Lung (tissue), 12 donors: ENCODE data around the gene PLPPR1. TPM values are rescaled to one million over a fixed set of nuclear protein-coding genes. Genes with fewer than 3 reads are reported as not detected.
"Not testable (repeated sequence)": the region's sequence is repeated elsewhere in the genome, so short reads cannot be mapped to it uniquely, and the experiment has no call there.

ENCODE experiments used
- ATAC-seq: fragments of 200-7000 bp; cut with Tn5 transposase; one replicate; pipeline ENCODE4 v1.9.1; 2020; ENCODE audit warnings: moderate number of reproducible peaks; ENCODE audit not compliant: insufficient read depth, low FRiP score
- DNase-seq, 3 donors: peaks; one replicate each; pipeline ENCODE4 v3.0.0-alpha.2; 2013 to 2017
- H3K27ac ChIP-seq, 2 donors: one replicate each; pipeline ENCODE4 v1.5.1; 2013; ENCODE audit warnings: mild to moderate bottlenecking in 2 of 2, moderate library complexity in 2 of 2, control low read depth in 1 of 2, inconsistent platforms in 1 of 2, low read depth in 1 of 2, low read length in 1 of 2
- H3K27me3 ChIP-seq, 3 donors: one replicate each; pipeline ENCODE4 v1.5.1; 2013; ENCODE audit warnings: low read length in 2 of 3; ENCODE audit not compliant: control insufficient read depth in 3 of 3, insufficient read depth in 3 of 3
- H3K36me3 ChIP-seq, 4 donors: one replicate each; pipeline ENCODE4 v1.5.1; 2013; ENCODE audit warnings: low read length in 4 of 4, mild to moderate bottlenecking in 1 of 4, moderate library complexity in 1 of 4; ENCODE audit not compliant: control insufficient read depth in 4 of 4, insufficient read depth in 4 of 4
- H3K4me1 ChIP-seq, 5 donors: one replicate each; pipeline ENCODE4 v1.5.1; 2013; ENCODE audit warnings: low read length in 5 of 5, mild to moderate bottlenecking in 2 of 5, moderate library complexity in 1 of 5; ENCODE audit not compliant: control insufficient read depth in 5 of 5, insufficient read depth in 5 of 5
- H3K4me3 ChIP-seq: one replicate; pipeline ENCODE4 v1.5.1; 2013; ENCODE audit warnings: mild to moderate bottlenecking, control low read depth, moderate library complexity
- H3K9ac ChIP-seq, 2 donors: one replicate each; pipeline ENCODE4 v1.5.1; 2013; ENCODE audit warnings: low read length in 2 of 2, control low read depth in 1 of 2; ENCODE audit not compliant: insufficient read depth in 1 of 2
- H3K9me3 ChIP-seq, 4 donors: one replicate each; pipeline ENCODE4 v1.5.1; 2013; ENCODE audit warnings: low read length in 3 of 4, mild to moderate bottlenecking in 1 of 4, moderate library complexity in 1 of 4; ENCODE audit not compliant: control insufficient read depth in 4 of 4, insufficient read depth in 3 of 4
- WGBS, 2 donors: extraction: QIAGEN DNeasy Blood & Tissue Kit; methylation state at CpG; one replicate each; pipeline ENCODE4 v1.1.7; 2013; 5-methylcytosine and 5-hydroxymethylcytosine counted together
- polyA plus RNA-seq, 2 donors: library from polyadenylated mRNA; stranded (reverse); fragments of 200-250 nt; gene quantifications; one replicate each; pipeline ENCODE4 v1.2.1, GENCODE V29; 2013
- total RNA-seq, 2 donors: library from RNA; depleted of rRNA in 1 of 2; stranded (reverse); fragments of >200 nt in 1 of 2; gene quantifications; one replicate each; pipeline ENCODE4 v1.2.1, GENCODE V29; 2014 to 2021
- TF ChIP-seq, protein P1 (sequence below): IDR thresholded peaks from 2 replicates; pipeline ENCODE4 v1.5.1; 2012; ENCODE audit warnings: mild to moderate bottlenecking; ENCODE audit errors: control extremely low read depth, extremely low read depth
- donor health status: control.
- donor health status: control.
- donor health status: Bipolar disorder and iron deficiency.
- donor health status: healthy.
- donor health status: DM: yes; HTN: yes; CAD: no.

PLPPR1 gene
- total and polyA plus RNA-seq, 4 donors: 0.91 to 8.4 (median 3.7) TPM

DNA sequence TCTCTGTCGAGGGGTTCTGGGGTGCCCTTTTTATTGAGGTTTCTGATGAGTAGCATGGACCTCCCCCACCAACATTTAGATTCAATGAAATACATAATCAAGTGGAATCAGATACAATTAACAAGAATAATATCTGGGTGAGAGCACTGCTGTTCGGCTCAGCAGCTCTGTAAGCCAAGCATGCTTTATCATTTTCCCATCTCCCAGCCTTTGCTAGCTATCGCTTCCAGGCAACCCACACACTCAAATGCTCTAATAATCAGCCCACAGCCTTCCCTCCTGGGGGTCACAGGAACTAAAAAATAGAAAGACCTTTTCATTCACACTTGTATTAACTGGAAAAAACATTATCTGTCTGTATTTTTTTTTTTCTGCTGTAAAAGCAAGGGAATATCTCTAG lies 8.9 kb downstream of the PLPPR1 start:
- WGBS, 2 donors: 67 to 73% methylated on average over 3 of the region's 3 CpGs
- TF ChIP-seq, protein P1, sequence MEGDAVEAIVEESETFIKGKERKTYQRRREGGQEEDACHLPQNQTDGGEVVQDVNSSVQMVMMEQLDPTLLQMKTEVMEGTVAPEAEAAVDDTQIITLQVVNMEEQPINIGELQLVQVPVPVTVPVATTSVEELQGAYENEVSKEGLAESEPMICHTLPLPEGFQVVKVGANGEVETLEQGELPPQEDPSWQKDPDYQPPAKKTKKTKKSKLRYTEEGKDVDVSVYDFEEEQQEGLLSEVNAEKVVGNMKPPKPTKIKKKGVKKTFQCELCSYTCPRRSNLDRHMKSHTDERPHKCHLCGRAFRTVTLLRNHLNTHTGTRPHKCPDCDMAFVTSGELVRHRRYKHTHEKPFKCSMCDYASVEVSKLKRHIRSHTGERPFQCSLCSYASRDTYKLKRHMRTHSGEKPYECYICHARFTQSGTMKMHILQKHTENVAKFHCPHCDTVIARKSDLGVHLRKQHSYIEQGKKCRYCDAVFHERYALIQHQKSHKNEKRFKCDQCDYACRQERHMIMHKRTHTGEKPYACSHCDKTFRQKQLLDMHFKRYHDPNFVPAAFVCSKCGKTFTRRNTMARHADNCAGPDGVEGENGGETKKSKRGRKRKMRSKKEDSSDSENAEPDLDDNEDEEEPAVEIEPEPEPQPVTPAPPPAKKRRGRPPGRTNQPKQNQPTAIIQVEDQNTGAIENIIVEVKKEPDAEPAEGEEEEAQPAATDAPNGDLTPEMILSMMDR: no peak
- Histone ChIP-seq H3K27me3 (peaks cover 0 to 31% (median 7%) of the 10 kb centered on the region in 3 donors), H3K9ac (no peak overlapping the region), H3K4me1 (no peaks in the 10 kb centered on the region), H3K27ac (no peak overlapping the region), H3K36me3 (no peaks in the 10 kb centered on the region), H3K9me3 (no peaks in the 10 kb centered on the region), H3K4me3 (no peak overlapping the region)
- ATAC-seq (no peak), DNase-seq (no peak)

DNA sequence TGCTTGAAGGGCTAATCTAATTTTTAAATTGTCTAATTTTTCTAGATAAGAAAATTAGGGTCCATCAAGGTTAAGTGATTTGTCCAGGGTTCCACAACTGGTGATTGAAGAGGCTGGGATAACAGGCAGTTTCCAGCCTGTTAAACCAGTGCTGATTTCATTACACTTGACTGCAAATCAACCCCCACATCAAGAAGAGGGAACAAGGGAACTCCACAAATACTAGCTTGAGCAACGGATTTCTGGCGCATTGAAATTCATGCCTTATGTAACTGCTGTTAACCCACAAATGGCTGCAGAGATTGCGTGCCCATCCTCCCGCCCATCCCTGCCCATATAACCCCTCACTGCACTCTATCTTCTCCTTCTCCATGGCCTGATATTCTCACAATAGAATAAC lies 10.0 kb downstream of the PLPPR1 start:
- TF ChIP-seq, protein P1: no peak
- ATAC-seq: no peak

DNA sequence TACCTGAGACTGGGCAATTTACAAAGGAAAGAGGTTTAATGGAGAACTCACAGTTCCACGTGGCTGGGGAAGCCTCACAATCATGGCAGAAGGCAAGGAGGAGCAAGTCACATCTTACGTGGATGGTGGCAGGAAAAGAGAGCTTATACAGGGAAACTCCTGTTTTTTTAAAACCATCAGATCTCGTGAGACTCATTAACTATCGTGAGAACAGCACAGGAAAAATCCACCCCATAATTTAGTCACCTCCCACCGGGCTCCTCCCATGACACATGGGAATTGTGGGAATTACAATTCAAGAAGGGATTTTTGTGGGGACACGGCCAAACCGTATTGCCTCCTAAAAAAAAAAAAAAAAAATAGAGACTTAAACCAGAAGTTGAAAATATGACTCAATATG lies 11.1 kb downstream of the PLPPR1 start:
- not testable (repeated sequence) for H3K4me1 ChIP-seq, H3K27ac ChIP-seq, H3K9me3 ChIP-seq, ATAC-seq, H3K9ac ChIP-seq, H3K36me3 ChIP-seq, DNase-seq, H3K4me3 ChIP-seq
- 79 to 87% methylated on average over 7 of the region's 7 CpGs for WGBS, 2 donors
- peaks cover 0 to 14% (median 2%) of the 10 kb centered on the region in 3 donors for H3K27me3 ChIP-seq

More for the DNA sequence above, 10.0 kb downstream of the PLPPR1 start:
- Histone ChIP-seq H3K9me3 (no peaks in the 10 kb centered on the region), H3K9ac (no peak overlapping the region), H3K27me3 (peaks cover 0 to 20% (median 2%) of the 10 kb centered on the region in 3 donors), H3K4me1 (no peaks in the 10 kb centered on the region), H3K36me3 (no peaks in the 10 kb centered on the region), H3K27ac (no peak overlapping the region), H3K4me3 (no peak overlapping the region)
- no peak for DNase-seq
- WGBS, 2 donors: 68 to 78% methylated on average over 4 of the region's 4 CpGs

DNA sequence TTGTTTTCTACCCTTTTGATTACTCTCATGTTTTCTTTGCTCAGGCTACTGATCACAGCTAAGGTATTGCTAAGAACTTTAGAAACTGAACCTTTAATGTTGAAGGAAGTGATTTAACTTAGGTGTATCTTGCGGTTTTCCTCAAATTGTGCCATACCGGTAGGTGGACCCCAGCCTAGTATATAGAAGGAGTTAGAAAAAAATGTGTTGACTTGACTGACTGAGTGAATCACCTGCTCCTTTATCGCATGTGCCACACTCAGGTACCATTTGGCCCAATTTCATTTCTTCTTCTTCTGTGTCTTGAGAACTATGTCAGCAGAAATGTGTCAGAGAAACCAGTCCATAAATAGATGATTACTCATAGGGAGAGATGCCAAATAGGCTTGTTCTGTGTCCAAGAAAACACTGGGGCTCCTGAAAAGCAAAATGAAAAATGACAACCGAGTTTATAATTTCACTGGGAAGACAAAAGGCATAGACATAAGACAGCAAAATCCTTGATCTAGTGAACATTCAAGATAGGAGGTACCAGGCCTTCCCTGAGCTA lies 19.4 kb downstream of the PLPPR1 start:
- Histone ChIP-seq H3K9ac (no peak overlapping the region), H3K9me3 (no peaks in the 10 kb centered on the region), H3K27me3 (peaks cover 0 to 4% (median 0%) of the 10 kb centered on the region in 3 donors), H3K4me1 (no peaks in the 10 kb centered on the region), H3K36me3 (no peaks in the 10 kb centered on the region), H3K4me3 (no peak overlapping the region), H3K27ac (no peak overlapping the region)
- no peak for ATAC-seq
- 80 to 83% methylated on average over 4 of the region's 4 CpGs for WGBS, 2 donors
- no peak for DNase-seq
- TF ChIP-seq, protein P1: no peak
